Hepatocyte (in vitro differentiated cells): ENCODE measurements around the gene SUMO3. TPM values are rescaled to one million over a fixed set of nuclear protein-coding genes. Genes with fewer than 3 reads are reported as not detected.

Experiments
- DNase-seq: peaks from one replicate; pipeline ENCODE4 v3.0.0-alpha.2; 2016; ENCODE audit warnings: low spot score
- H2AFZ ChIP-seq: fragments of 200-600 bp; sonication (generic); 2 replicates; pipeline ENCODE4 v1.6.0; 2016; ENCODE audit warnings: antibody characterized with exemption, mild to moderate bottlenecking
- H3K27ac ChIP-seq: fragments of 200-600 bp; sonication (generic); 2 replicates; pipeline ENCODE4 v1.5.1; 2016; ENCODE audit warnings: mild to moderate bottlenecking
- H3K27me3 ChIP-seq: fragments of 200-600 bp; sonication (generic); 2 replicates; pipeline ENCODE4 v1.6.1; 2016
- H3K36me3 ChIP-seq: fragments of 200-600 bp; sonication (generic); replicated peaks from 2 replicates; pipeline ENCODE4 v1.5.1; 2016; ENCODE audit warnings: low read depth; ENCODE audit not compliant: insufficient read depth
- H3K4me1 ChIP-seq: fragments of 200-600 bp; sonication (generic); 2 replicates; pipeline ENCODE4 v1.5.1; 2016; ENCODE audit warnings: mild to moderate bottlenecking, moderate library complexity; ENCODE audit not compliant: insufficient read depth
- H3K4me2 ChIP-seq: fragments of 200-600 bp; sonication (generic); 2 replicates; pipeline ENCODE4 v1.6.0; 2016
- H3K4me3 ChIP-seq: fragments of 200-600 bp; sonication (generic); 2 replicates; pipeline ENCODE4 v1.5.1; 2016; ENCODE audit warnings: mild to moderate bottlenecking
- H3K79me2 ChIP-seq: fragments of 200-600 bp; sonication (generic); 2 replicates; pipeline ENCODE4 v1.6.0; 2017; ENCODE audit warnings: mild to moderate bottlenecking
- H3K9me2 ChIP-seq: fragments of 200-600 bp; sonication (generic); replicated peaks from 2 replicates; pipeline ENCODE4 v1.6.0; 2017; ENCODE audit warnings: mild to moderate bottlenecking; ENCODE audit not compliant: insufficient read depth
- H3K9me3 ChIP-seq: fragments of 200-600 bp; sonication (generic); 2 replicates; pipeline ENCODE4 v1.5.1; 2016; ENCODE audit warnings: low read depth, mild to moderate bottlenecking
- H4K20me1 ChIP-seq: fragments of 200-600 bp; sonication (generic); 2 replicates; pipeline ENCODE4 v1.6.0; 2016; ENCODE audit warnings: mild to moderate bottlenecking; ENCODE audit not compliant: insufficient read depth, poor library complexity, severe bottlenecking
- EZH2 ChIP-seq: fragments of 200-600 bp; sonication (generic); IDR thresholded peaks from 2 replicates; pipeline ENCODE4 v1.6.1; 2016; ENCODE audit warnings: antibody characterized with exemption, mild to moderate bottlenecking, borderline replicate concordance
- EZH2phosphoT487 ChIP-seq: fragments of 200-600 bp; sonication (generic); IDR thresholded peaks from one replicate; pipeline ENCODE4 v1.6.1; 2018; ENCODE audit warnings: antibody characterized with exemption, mild to moderate bottlenecking, low read depth, moderate library complexity; ENCODE audit not compliant: unreplicated experiment, severe bottlenecking
- WGBS: methylation state at CpG from one replicate; pipeline ENCODE4 v1.1.6; 2016; ENCODE audit warnings: low lambda C conversion rate; ENCODE audit errors: missing lambda C conversion rate; 5-methylcytosine and 5-hydroxymethylcytosine counted together
- polyA plus RNA-seq: library from polyadenylated mRNA; unstranded; fragments of >200 nt; fragmentation: Nextera tagmentation; extraction: Ambion mirVana; gene quantifications from 2 replicates; pipeline ENCODE4 v1.2.1, GENCODE V29; 2016
- total RNA-seq: library from RNA; depleted of rRNA; stranded (reverse); fragments of >200 nt; gene quantifications from 2 replicates; pipeline ENCODE4 v1.2.3, GENCODE V29; 2014
- TF ChIP-seq, protein P1 (sequence below): fragments of 200-600 bp; sonication (generic); IDR thresholded peaks from 2 replicates; pipeline ENCODE4 v1.5.1; 2016; ENCODE audit warnings: antibody characterized with exemption, mild to moderate bottlenecking; ENCODE audit not compliant: poor library complexity

The SUMO3 gene
- total and polyA plus RNA-seq, 2 experiments from 2014 or later: 68.5 to 97.0 TPM

DNA sequence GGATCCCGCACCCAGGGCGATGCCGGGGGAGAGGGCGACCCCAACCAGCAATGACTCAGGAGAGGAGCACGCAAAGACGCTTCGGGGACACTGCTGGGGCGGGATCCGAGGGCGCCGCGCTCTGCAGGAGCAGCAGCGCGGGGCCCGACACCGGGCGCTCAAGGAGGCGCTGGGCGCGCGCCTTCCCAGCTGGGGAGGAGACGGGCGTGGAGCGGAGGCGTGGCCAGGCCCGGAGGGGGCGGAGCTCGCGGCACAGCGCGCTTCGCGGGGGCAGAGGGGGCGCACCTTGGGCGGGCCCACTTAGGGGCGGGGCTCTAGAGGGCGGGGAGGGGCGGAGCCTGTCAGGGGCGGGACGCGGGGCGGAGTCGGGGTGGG, 369 bp downstream of the SUMO3 start:
- H3K27ac ChIP-seq: peak overlapping the region; percentile 95
- peak overlapping the region; percentile 99 for H3K4me2 ChIP-seq
- no peaks in the 10 kb centered on the region for H3K9me2 ChIP-seq
- peaks cover 8% of the 10 kb centered on the region for H3K4me1 ChIP-seq
- peak overlapping the region; percentile 41 for H3K4me3 ChIP-seq
- TF ChIP-seq EZH2phosphoT487: no peak
- TF ChIP-seq, protein P1, sequence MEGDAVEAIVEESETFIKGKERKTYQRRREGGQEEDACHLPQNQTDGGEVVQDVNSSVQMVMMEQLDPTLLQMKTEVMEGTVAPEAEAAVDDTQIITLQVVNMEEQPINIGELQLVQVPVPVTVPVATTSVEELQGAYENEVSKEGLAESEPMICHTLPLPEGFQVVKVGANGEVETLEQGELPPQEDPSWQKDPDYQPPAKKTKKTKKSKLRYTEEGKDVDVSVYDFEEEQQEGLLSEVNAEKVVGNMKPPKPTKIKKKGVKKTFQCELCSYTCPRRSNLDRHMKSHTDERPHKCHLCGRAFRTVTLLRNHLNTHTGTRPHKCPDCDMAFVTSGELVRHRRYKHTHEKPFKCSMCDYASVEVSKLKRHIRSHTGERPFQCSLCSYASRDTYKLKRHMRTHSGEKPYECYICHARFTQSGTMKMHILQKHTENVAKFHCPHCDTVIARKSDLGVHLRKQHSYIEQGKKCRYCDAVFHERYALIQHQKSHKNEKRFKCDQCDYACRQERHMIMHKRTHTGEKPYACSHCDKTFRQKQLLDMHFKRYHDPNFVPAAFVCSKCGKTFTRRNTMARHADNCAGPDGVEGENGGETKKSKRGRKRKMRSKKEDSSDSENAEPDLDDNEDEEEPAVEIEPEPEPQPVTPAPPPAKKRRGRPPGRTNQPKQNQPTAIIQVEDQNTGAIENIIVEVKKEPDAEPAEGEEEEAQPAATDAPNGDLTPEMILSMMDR: no peak
- TF ChIP-seq EZH2: no peak
- peaks cover 31% of the 10 kb centered on the region for H4K20me1 ChIP-seq
- H3K27me3 ChIP-seq: no peaks in the 10 kb centered on the region
- H3K9me3 ChIP-seq: no peaks in the 10 kb centered on the region
- no peak overlapping the region for H2AFZ ChIP-seq
- 2% methylated on average over 23 of the region's 43 CpGs for WGBS
- peaks cover 48% of the 10 kb centered on the region for H3K79me2 ChIP-seq
- peak; percentile 96 for DNase-seq
- H3K36me3 ChIP-seq: no peaks in the 10 kb centered on the region

DNA sequence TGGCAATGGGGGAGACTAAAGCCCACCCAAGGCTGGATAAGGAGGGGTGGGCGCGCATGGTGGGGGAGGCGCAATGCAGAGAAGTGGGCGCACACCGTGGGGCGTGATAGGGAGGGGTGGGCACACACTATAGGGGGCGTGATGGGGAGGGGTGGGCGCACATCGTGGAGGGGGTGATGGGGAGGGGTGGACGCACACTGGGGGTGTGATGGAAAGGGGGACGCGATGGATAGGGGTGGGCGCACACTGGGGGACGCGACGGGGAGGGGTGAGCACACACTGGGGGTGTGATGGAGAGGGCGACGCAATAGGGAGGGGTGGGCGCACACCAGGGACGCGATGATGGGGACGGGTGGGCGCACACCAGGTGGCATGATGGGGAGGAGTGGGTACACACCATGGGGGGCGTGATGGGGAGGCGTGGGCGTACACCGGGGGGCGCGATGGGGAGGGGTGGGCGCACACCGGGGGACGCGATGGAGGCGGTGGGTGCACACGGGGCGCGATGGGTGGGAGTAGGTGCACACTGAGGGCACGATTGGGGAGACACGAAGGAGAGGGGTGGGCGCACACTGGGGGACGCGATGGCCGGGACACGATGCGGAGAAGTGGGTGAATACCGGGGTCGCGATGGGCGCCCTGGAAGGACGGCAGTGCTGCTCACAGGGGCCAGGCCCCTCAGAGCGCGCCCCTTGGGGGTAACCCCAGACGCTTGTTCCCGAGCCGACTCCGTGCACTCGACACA, 929 bp downstream of the SUMO3 start:
- Histone ChIP-seq H3K4me2 (peak overlapping the region; percentile 99), H4K20me1 (peaks cover 31% of the 10 kb centered on the region), H3K9me2 (no peaks in the 10 kb centered on the region), H3K36me3 (no peaks in the 10 kb centered on the region), H3K27me3 (no peaks in the 10 kb centered on the region), H3K27ac (no peak overlapping the region), H2AFZ (no peak overlapping the region), H3K9me3 (no peaks in the 10 kb centered on the region), H3K4me3 (peak overlapping the region; percentile 41), H3K4me1 (peaks cover 8% of the 10 kb centered on the region), H3K79me2 (peaks cover 54% of the 10 kb centered on the region)
- 61% methylated on average over 21 of the region's 57 CpGs for WGBS
- TF ChIP-seq, protein P1: no peak
- no peak for TF ChIP-seq EZH2phosphoT487
- no peak for TF ChIP-seq EZH2
- no peak for DNase-seq

DNA sequence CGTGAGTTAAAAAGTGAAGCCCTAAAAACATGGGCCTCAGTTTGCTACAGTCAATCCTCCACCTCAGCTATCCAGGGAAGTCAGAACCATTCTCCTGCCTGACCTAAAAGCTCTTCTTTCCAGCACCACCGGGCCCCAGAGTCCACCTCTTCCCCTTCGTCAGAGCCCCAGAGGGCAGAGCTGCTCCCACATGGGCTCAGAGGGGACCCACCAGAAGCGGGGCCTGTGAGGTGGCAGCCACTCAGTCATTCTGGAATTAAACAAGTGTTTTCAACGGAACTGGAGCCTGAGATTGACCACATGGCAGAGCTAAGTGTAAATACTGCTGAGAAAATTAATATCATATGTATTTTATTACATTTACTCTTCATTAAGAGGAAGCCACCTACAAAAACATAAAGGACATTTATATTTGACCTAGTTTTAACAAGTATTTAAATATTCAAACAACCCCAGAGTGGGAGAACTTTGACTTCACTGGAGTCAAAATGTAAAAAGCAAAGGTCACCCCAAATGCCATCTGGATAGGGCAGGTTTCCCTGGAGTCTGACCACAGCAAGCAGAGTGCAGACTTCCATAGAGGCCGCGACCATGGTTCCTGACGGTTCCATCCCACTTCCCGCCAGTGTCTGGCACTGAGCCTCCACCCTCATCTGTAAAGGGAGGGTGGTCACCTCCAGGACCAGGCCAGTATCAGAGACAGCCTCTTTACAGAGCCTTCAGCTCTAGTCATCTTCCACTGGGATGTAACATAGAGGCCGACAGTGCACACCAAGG, 1.8 kb downstream of the SUMO3 start:
- Histone ChIP-seq H3K27ac (no peak overlapping the region), H4K20me1 (peaks cover 35% of the 10 kb centered on the region), H3K79me2 (peaks cover 62% of the 10 kb centered on the region), H2AFZ (no peak overlapping the region), H3K27me3 (no peaks in the 10 kb centered on the region), H3K4me3 (no peak overlapping the region), H3K9me3 (no peaks in the 10 kb centered on the region), H3K9me2 (no peaks in the 10 kb centered on the region), H3K4me1 (peaks cover 8% of the 10 kb centered on the region), H3K36me3 (no peaks in the 10 kb centered on the region), H3K4me2 (no peak overlapping the region)
- TF ChIP-seq EZH2 (no peak), EZH2phosphoT487 (no peak)
- TF ChIP-seq, protein P1: no peak
- WGBS: 83% methylated on average over 10 of the region's 10 CpGs
- DNase-seq: peak; percentile 31
